GM12865 (cell line): Measurements from ENCODE around the gene CHD2.

ENCODE experiments used
- DNase-seq: peaks from one replicate; pipeline ENCODE4 v3.0.0; 2010; ENCODE audit warnings: low read depth
- H3K4me3 ChIP-seq: 2 replicates; pipeline ENCODE4 v1.5.1; 2011; ENCODE audit warnings: mild to moderate bottlenecking, low read depth, low read length, control low read depth
- CTCF ChIP-seq: IDR thresholded peaks from 2 replicates; pipeline ENCODE4 v1.5.1; 2011; ENCODE audit warnings: low read length, control low read depth, low read depth, inconsistent platforms; ENCODE audit not compliant: insufficient read depth; ENCODE audit errors: missing control alignments

Gene CHD2

DNA sequence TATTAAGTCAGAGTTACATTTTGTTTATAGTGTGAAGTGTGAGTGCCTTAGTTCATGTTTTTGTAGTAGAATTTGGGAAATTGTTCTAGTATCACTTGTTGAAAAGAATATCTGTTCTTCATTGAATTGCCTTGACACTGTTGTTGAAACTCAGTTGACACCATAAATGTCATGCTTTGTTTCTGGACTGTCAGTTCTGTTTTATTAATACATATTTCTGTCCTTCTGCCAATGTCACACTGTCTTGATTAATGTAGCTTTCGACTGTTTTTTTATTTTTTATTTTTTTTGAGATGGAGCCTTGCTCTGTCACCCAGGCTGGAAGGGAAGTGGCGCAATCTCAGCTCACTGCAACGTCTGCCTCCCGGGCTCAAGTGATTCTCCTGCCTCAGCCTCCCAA is 59.1 kb downstream of the CHD2 start:
- H3K4me3 ChIP-seq: no peak overlapping the region
- no peak for DNase-seq
- no peak for TF ChIP-seq CTCF

DNA sequence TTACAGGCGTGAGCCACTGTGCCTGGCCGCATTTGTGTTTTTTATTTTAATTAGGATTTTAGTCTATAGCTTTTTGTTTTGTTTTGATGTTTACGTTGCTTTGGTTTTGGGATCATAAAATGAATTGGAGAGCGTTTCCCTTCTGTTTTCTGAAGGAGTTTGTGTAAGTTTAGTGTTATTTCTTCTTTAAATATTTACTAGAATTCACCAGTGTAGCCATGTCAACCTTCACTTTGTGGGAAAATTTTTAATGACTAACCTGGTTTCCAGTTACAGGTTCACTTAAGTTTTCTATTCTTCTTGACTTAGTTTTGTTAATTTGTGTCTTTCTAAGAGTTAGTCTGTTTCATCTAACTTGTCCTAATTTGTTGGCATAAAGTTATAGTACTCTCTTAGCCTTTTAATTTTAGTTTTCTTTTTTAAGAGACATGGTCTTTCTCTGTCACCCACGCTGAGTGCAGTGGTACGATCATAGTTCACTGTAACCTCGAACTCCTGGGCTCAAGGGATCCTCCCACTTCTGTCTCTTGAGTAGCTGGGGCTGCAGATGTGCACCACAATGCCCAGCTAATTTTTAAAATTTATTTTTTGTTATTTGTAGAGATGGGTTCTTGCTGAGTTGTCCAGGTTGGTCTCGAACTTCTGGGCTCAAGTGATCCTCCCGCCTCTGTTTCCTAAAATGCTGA is 61.0 kb downstream of the CHD2 start:
- no peak for TF ChIP-seq CTCF
- no peak for DNase-seq
- no peak overlapping the region for H3K4me3 ChIP-seq

DNA sequence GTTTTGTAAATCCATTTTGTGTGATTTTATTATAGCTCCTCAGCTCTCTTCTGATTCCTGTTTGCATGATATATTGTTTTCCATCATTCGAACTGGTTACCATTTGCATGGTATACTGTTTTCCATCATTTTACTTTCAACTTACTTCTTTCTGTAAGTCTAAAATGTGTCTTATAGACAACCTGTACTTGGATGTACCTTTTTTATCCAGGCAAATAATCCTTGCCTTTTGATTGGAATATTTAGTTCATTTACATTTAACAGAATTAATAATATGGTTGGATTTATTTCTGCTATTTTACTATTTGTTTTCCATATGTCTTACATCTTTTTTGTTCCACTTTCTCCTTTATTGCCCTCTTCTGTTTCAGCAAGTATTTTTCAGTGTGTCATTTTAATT is 62.8 kb downstream of the CHD2 start:
- TF ChIP-seq CTCF: no peak
- no peak overlapping the region for H3K4me3 ChIP-seq
- no peak for DNase-seq

GRCh38 chr15:92963794-92964193 is 63.7 kb downstream of the CHD2 start:
- no peak for DNase-seq
- TF ChIP-seq CTCF: no peak
- H3K4me3 ChIP-seq: no peak overlapping the region

DNA sequence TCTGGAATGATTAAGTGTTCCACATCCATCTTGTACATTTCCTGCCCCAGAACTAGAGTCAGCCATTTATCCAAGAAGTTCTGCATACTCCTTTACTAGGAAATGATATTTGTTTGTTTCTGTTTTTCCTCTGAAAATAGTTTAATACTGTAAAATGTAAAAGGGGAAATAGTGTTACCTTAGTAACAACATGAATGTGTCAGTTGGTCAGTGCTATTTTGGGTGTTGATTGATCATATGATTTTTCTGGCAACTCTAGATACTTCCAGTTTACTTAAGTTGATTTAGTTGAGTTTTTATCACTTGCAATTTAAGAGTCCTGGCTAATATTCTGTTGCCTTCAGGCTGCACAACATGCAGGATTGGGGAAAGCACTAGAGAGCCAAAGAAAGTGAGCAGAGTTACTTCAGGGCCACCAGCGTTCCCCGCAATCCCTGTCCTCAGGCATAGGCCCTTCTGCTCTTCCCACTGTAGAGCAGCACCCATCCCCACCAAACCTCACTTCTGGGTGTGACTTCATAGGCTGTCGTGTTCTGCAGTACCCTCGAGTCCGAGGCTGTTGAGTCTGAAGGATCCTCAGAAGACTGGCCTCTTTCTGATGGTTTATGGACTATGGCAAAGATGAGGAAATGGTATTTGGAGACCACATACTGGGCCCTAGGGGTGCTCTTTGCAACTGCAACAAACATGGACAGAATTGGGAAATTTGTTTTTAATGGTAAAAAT is 69.0 kb downstream of the CHD2 start:
- no peak for DNase-seq
- H3K4me3 ChIP-seq: no peak overlapping the region
- peak; percentile 4 for TF ChIP-seq CTCF

DNA sequence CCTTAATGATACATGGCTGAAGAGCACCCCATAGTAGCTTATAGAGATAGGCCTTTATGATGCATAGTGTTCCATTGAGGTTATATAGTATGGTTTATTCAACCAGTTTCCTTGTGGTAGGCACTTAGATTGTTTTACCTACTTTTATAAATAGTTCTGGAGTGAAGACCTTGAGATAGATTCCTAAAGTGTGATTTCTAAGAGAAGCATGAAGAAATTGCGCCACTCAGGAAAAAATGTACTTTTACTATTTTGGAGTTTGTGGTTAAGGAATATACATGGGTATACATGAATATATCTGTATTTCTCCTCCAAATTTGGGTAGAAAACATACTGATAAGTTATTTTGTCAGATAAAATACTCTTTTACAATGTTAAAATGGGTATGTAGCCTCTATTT is 70.5 kb downstream of the CHD2 start:
- H3K4me3 ChIP-seq: no peak overlapping the region
- no peak for DNase-seq
- TF ChIP-seq CTCF: no peak
